Activated T-helper 1 cell treated with anti-CD3 and anti-CD28 coated beads, Interleukin-12 subunit alpha, Interleukin-12 subunit beta, Interleukin-2, Interleukin-4 antibody, amounts not matched to agents 30 ng/mL and 10 ng/mL and 1 ng/mL, durations not matched to agents 14 hours and 24 hours and 36 hours (primary cell): ENCODE data around the gene KIF3A. TPM values are rescaled to one million over a fixed set of nuclear protein-coding genes. Genes with fewer than 3 reads are reported as not detected.

Source experiments
- DNase-seq: peaks from one replicate; pipeline ENCODE4 v3.0.0; 2021; ENCODE audit warnings: low spot score
- H3K27ac Mint-ChIP-seq: one replicate; pipeline ENCODE4 v1.8.0; 2021; ENCODE audit warnings: mild to moderate bottlenecking, mixed read lengths
- H3K27me3 Mint-ChIP-seq: one replicate; pipeline ENCODE4 v1.8.0; 2022; ENCODE audit warnings: mild to moderate bottlenecking, moderate library complexity, mixed read lengths; ENCODE audit not compliant: insufficient read depth
- H3K36me3 Mint-ChIP-seq: one replicate; pipeline ENCODE4 v1.8.0; 2021; ENCODE audit warnings: low read depth, mixed read lengths
- H3K4me1 Mint-ChIP-seq: one replicate; pipeline ENCODE4 v1.8.0; 2021; ENCODE audit warnings: low read depth, mixed read lengths
- H3K4me3 Mint-ChIP-seq: one replicate; pipeline ENCODE4 v1.8.0; 2021; ENCODE audit warnings: mild to moderate bottlenecking, moderate library complexity, mixed read lengths
- H3K9me3 Mint-ChIP-seq: one replicate; pipeline ENCODE4 v1.8.0; 2021; ENCODE audit warnings: mixed read lengths
- intact Hi-C: fragments of 100-400 bp; cut with micrococcal nuclease; formaldehyde crosslinking; loops from one replicate; pipeline ENCODE4 v1.15.1; 2024
- total RNA-seq: library from RNA; stranded (reverse); gene quantifications from 2 replicates; pipeline ENCODE4 v1.2.3, GENCODE V29; 2022

Gene KIF3A
- total RNA-seq, 1 donor from 2014 or later: 66.9 TPM

DNA sequence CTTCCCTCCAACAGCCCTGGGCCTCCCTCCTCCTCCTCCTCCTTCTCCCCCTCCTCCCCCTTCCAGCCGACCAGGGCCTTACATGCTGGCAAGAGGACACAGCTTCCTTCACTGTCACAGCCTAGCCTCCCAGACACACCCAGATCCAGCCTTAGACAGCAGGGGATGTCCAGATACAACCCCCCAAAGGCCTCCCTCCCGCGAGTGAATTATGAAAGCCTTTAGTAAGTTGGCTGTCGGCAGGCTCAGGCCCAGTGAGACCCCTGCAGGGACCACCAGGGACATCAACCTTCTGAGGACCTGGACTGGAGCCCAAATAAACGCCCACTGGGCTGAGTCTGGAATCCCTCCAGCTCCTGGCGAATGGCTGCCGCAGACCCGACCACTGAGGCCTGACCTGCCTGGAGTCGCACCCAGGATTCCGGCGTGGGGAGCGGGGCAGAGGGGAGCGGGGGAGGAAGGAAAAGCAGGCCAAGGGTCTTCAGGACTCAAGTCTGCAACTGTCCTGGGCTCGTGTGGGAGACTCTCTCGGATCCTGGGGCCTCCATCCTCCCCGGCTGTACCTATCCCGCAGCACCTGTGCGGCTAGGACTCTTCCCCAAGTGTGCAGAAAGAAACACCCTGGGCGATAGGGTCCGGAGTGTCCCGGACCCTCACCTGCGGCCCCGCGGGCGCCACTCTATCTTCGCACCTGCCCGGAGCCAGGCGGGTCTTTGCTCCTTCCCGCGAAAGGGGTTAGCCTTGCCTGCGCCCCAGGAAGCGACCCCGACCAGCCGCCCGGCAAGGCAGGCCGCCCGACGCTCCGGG is 39.0 kb upstream of the KIF3A start:
- Mint-ChIP-seq H3K4me3 (peak overlapping the region; percentile 80), H3K9me3 (no peaks in the 10 kb centered on the region), H3K27ac (no peak overlapping the region), H3K4me1 (peaks cover 36% of the 10 kb centered on the region), H3K27me3 (peaks cover 34% of the 10 kb centered on the region), H3K36me3 (peaks cover 1% of the 10 kb centered on the region)
- intact Hi-C loops: loop anchor here (1.0 to 2.0 kb wide), 2 partner anchors 23 to 44 kb away; no protein-coding TSS in a partner anchor
- DNase-seq: no peak

GRCh38 chr5:132775476-132775961 is 38.2 kb upstream of the KIF3A start:
- Mint-ChIP-seq H3K9me3 (no peaks in the 10 kb centered on the region), H3K27ac (no peak overlapping the region), H3K36me3 (peaks cover 1% of the 10 kb centered on the region), H3K4me3 (peak overlapping the region; percentile 80), H3K4me1 (peaks cover 36% of the 10 kb centered on the region), H3K27me3 (peaks cover 30% of the 10 kb centered on the region)
- intact Hi-C loops: no loop called here
- no peak for DNase-seq

GRCh38 chr5:132774896-132775295 is 37.5 kb upstream of the KIF3A start:
- Mint-ChIP-seq H3K27ac (no peak overlapping the region), H3K9me3 (no peaks in the 10 kb centered on the region), H3K36me3 (peaks cover 1% of the 10 kb centered on the region), H3K4me3 (peak overlapping the region; percentile 13), H3K27me3 (peaks cover 28% of the 10 kb centered on the region), H3K4me1 (peaks cover 34% of the 10 kb centered on the region)
- intact Hi-C loops: no loop called here
- no peak for DNase-seq

DNA sequence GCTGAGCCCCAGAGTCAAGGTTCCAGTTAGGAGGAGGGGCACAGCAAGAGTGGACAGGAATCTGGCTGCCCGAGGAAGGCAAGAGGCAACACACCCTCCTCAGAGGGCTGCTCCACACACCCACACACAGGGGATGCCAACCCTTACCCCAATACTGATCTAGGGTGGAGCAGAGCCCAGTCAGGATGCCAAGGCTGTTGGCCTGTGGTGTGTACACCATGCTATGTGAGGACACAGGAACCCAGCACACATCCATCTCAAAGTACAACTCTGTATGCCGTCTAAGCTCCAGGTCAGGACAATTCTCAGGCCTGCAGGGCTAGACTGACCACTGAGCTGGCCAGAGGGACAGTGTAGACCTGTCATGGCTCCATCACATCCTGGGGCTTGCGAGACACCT is 37.1 kb upstream of the KIF3A start:
- no peak for DNase-seq
- Mint-ChIP-seq H3K27ac (no peak overlapping the region), H3K9me3 (no peaks in the 10 kb centered on the region), H3K36me3 (peaks cover 1% of the 10 kb centered on the region), H3K4me1 (peaks cover 29% of the 10 kb centered on the region), H3K27me3 (peaks cover 25% of the 10 kb centered on the region), H3K4me3 (peak overlapping the region; percentile 13)
- intact Hi-C loops: no loop called here

DNA sequence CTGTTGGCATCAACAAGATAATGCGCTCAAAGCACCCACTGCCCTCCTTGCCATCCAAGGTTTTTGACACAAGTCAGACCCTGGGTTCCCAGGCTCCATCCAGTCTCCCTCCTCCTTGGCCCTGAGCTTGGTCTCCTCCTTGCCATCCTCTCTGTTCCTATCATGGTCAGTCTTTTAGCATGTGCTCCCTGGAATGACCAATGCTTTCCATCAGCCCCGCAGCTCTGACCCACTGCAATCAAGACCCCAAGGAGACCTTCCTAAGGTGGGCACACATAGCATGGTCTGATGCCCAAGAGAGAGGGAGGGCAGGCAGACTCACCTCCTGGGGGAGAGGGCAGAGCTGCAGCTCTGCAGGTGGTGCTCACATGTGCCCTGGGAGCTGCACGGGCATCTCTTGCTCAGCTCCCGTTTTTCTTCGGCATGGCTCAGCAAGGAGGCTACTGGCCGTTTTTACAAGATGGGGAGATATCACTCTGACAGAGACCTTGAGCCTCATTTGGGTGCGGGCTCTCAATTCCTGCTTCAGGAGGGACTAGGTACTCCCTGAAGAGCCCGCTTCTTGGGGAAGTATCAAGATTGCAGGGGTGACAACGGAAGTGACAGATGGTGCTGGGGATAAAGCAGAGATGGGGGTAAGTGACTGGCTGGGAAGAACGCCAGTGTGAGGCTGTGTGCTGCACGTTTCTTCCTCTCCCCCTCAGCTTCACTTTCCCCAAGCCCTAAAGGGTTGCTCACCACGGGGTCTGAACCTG is 36.4 kb upstream of the KIF3A start:
- Mint-ChIP-seq H3K27me3 (peaks cover 19% of the 10 kb centered on the region), H3K36me3 (peaks cover 1% of the 10 kb centered on the region), H3K4me1 (peaks cover 23% of the 10 kb centered on the region), H3K4me3 (peak overlapping the region; percentile 43), H3K27ac (no peak overlapping the region), H3K9me3 (no peaks in the 10 kb centered on the region)
- DNase-seq: no peak
- intact Hi-C loops: no loop called here

- H3K36me3 Mint-ChIP-seq: peaks cover 1% of the 10 kb centered on the region
- H3K27ac Mint-ChIP-seq: no peak overlapping the region
- no peak for DNase-seq
- H3K9me3 Mint-ChIP-seq: no peaks in the 10 kb centered on the region
- H3K27me3 Mint-ChIP-seq: peaks cover 13% of the 10 kb centered on the region
- peaks cover 18% of the 10 kb centered on the region for H3K4me1 Mint-ChIP-seq
- no peak overlapping the region for H3K4me3 Mint-ChIP-seq
- intact Hi-C loops: no loop called here
Measured at GRCh38 chr5:132773114-132773513, 35.8 kb upstream of the KIF3A start.

- intact Hi-C loops: no loop called here
- DNase-seq: no peak
- Mint-ChIP-seq H3K4me1 (peaks cover 15% of the 10 kb centered on the region), H3K4me3 (no peak overlapping the region), H3K27ac (no peak overlapping the region), H3K36me3 (no peaks in the 10 kb centered on the region), H3K27me3 (peaks cover 9% of the 10 kb centered on the region), H3K9me3 (no peaks in the 10 kb centered on the region)
Measured at GRCh38 chr5:132772291-132773070, 35.1 kb upstream of the KIF3A start.

GRCh38 chr5:132771503-132771998 is 34.2 kb upstream of the KIF3A start:
- Mint-ChIP-seq H3K9me3 (no peaks in the 10 kb centered on the region), H3K27me3 (peaks cover 9% of the 10 kb centered on the region), H3K36me3 (no peaks in the 10 kb centered on the region), H3K27ac (no peak overlapping the region), H3K4me1 (peaks cover 15% of the 10 kb centered on the region), H3K4me3 (no peak overlapping the region)
- no peak for DNase-seq
- intact Hi-C loops: no loop called here

- Mint-ChIP-seq H3K4me1 (peaks cover 8% of the 10 kb centered on the region), H3K9me3 (no peaks in the 10 kb centered on the region), H3K36me3 (no peaks in the 10 kb centered on the region), H3K27ac (no peak overlapping the region), H3K27me3 (peaks cover 7% of the 10 kb centered on the region), H3K4me3 (no peak overlapping the region)
- DNase-seq: no peak
- intact Hi-C loops: no loop called here
Measured at GRCh38 chr5:132770476-132771159, 33.3 kb upstream of the KIF3A start.

GRCh38 chr5:132768485-132768868 is 31.1 kb upstream of the KIF3A start:
- Mint-ChIP-seq H3K4me3 (no peak overlapping the region), H3K36me3 (no peaks in the 10 kb centered on the region), H3K27me3 (no peaks in the 10 kb centered on the region), H3K9me3 (no peaks in the 10 kb centered on the region), H3K4me1 (no peaks in the 10 kb centered on the region), H3K27ac (no peak overlapping the region)
- DNase-seq: no peak
- intact Hi-C loops: no loop called here

- Mint-ChIP-seq H3K9me3 (no peaks in the 10 kb centered on the region), H3K4me1 (no peaks in the 10 kb centered on the region), H3K36me3 (peaks cover 4% of the 10 kb centered on the region), H3K27ac (no peak overlapping the region), H3K27me3 (no peaks in the 10 kb centered on the region), H3K4me3 (no peak overlapping the region)
- DNase-seq: no peak
- intact Hi-C loops: no loop called here
Measured at GRCh38 chr5:132767150-132767549, 29.8 kb upstream of the KIF3A start.

DNA sequence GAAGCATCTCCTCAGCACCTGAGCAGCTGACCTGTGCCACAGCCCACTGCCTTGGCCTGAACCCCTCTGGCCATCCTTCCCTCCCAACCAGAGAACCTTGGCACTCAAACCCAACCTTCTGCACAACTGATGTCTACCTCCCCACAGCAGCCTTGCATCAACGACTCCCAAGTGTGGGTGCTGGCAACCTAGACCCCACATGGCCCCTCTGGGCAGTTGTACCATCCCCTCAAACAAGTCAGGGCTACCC is 29.4 kb upstream of the KIF3A start:
- Mint-ChIP-seq H3K27ac (no peak overlapping the region), H3K9me3 (no peaks in the 10 kb centered on the region)
- intact Hi-C loops: no loop called here

More for the DNA sequence above, 29.4 kb upstream of the KIF3A start:
- Mint-ChIP-seq H3K4me3 (no peak overlapping the region), H3K4me1 (no peaks in the 10 kb centered on the region), H3K36me3 (peaks cover 4% of the 10 kb centered on the region), H3K27me3 (no peaks in the 10 kb centered on the region)
- DNase-seq: no peak
